IMR-90 (cell line): ENCODE data around the gene ZDHHC14. TPM values are rescaled to one million over a fixed set of nuclear protein-coding genes. Genes with fewer than 3 reads are reported as not detected.

Experiments
- ATAC-seq: fragments of 200-7000 bp; cut with Tn5 transposase; 2 replicates; pipeline ENCODE4 v1.9.1; 2020; ENCODE audit warnings: low read depth, mild to moderate bottlenecking, moderate library complexity
- BruUV-seq: library from RNA; stranded (reverse); fragments of 400-500 nt; replicated peaks from 2 replicates; lab custom pipeline; 2021; lab: Mats Ljungman, UMichigan
- CTCF ChIA-PET: fragments of 300-600 bp; formaldehyde crosslinking; extraction: SDS; loops from one replicate; lab custom pipeline; 2021; ENCODE audit warnings: antibody characterized with exemption; lab: Yijun Ruan, JAX
- POLR2A ChIA-PET: fragments of 300-600 bp; sonication (Branson Sonifier 250); formaldehyde crosslinking; loops from one replicate; lab custom pipeline; 2022; ENCODE audit warnings: antibody characterized with exemption; ENCODE audit not compliant: unreplicated experiment; lab: Charles Lee
- DNase-seq: peaks from one replicate; pipeline ENCODE4 v3.0.0; 2013
- H2AFZ ChIP-seq: replicated peaks from 2 replicates; pipeline ENCODE3; 2013; ENCODE audit warnings: low read length, mild to moderate bottlenecking; ENCODE audit not compliant: poor library complexity
- H2AK5ac ChIP-seq: 2 replicates; pipeline ENCODE4 v1.6.1; 2013; ENCODE audit warnings: low read depth, low read length, inconsistent platforms
- H2AK9ac ChIP-seq: replicated peaks from 2 replicates; pipeline ENCODE3; 2013; ENCODE audit warnings: mild to moderate bottlenecking, low read depth, low read length, moderate library complexity; ENCODE audit not compliant: poor library complexity
- H2BK120ac ChIP-seq: 2 replicates; pipeline ENCODE4 v1.6.1; 2013; ENCODE audit warnings: low read depth, low read length, inconsistent platforms
- H2BK15ac ChIP-seq: 3 replicates; pipeline ENCODE4 v1.6.1; 2013; ENCODE audit warnings: low read depth, low read length, inconsistent platforms
- H2BK20ac ChIP-seq: 2 replicates; pipeline ENCODE4 v1.6.1; 2013; ENCODE audit warnings: low read depth, mild to moderate bottlenecking, inconsistent platforms, low read length, moderate library complexity
- H2BK5ac ChIP-seq: 2 replicates; pipeline ENCODE4 v1.6.1; 2013; ENCODE audit warnings: mild to moderate bottlenecking, low read depth, low read length, inconsistent platforms; ENCODE audit not compliant: poor library complexity, severe bottlenecking
- H3K14ac ChIP-seq: replicated peaks from 2 replicates; pipeline ENCODE4 v1.6.1; 2013; ENCODE audit warnings: low read depth, low read length, inconsistent platforms
- H3K18ac ChIP-seq: 2 replicates; pipeline ENCODE4 v1.6.1; 2013; ENCODE audit warnings: low read depth, low read length, control low read depth
- H3K23ac ChIP-seq: 2 replicates; pipeline ENCODE4 v1.6.1; 2013; ENCODE audit warnings: low read depth, low read length, inconsistent platforms
- H3K27ac ChIP-seq: 2 replicates; pipeline ENCODE4 v1.5.1; 2013; ENCODE audit warnings: mild to moderate bottlenecking, control low read depth, low read length; ENCODE audit not compliant: insufficient read depth
- H3K27me3 ChIP-seq: 2 replicates; pipeline ENCODE4 v1.6.1; 2013; ENCODE audit warnings: low read length; ENCODE audit not compliant: control insufficient read depth, insufficient read depth
- H3K36me3 ChIP-seq: 2 replicates; pipeline ENCODE4 v1.6.1; 2013; ENCODE audit warnings: low read length, mixed read lengths; ENCODE audit not compliant: control insufficient read depth, insufficient read depth
- H3K4ac ChIP-seq: 2 replicates; pipeline ENCODE4 v1.6.1; 2013; ENCODE audit warnings: low read depth, low read length, inconsistent platforms
- H3K4me1 ChIP-seq: 2 replicates; pipeline ENCODE4 v1.6.1; 2013; ENCODE audit warnings: low read length, mixed read lengths; ENCODE audit not compliant: control insufficient read depth, insufficient read depth
- H3K4me2 ChIP-seq: 2 replicates; pipeline ENCODE4 v1.6.1; 2013; ENCODE audit warnings: low read depth, mild to moderate bottlenecking, control low read depth, low read length, moderate library complexity
- H3K4me3 ChIP-seq: 2 replicates; pipeline ENCODE4 v1.5.1; 2013; ENCODE audit warnings: low read depth, mild to moderate bottlenecking, control low read depth, low read length, moderate library complexity; ENCODE audit not compliant: insufficient read depth
- H3K56ac ChIP-seq: 2 replicates; pipeline ENCODE4 v1.6.1; 2013; ENCODE audit warnings: low read length, inconsistent platforms; ENCODE audit not compliant: insufficient read depth; ENCODE audit errors: extremely low read depth
- H3K79me1 ChIP-seq, 2 experiments: 2 replicates each; pipeline ENCODE4 v1.6.1; 2013; ENCODE audit warnings: low read length in 2 of 2, inconsistent platforms in 1 of 2, low read depth in 1 of 2
- H3K9ac ChIP-seq: 2 replicates; pipeline ENCODE4 v1.6.1; 2013; ENCODE audit warnings: low read depth, low read length, control low read depth
- H3K9me1 ChIP-seq: 2 replicates; pipeline ENCODE4 v1.6.1; 2013; ENCODE audit warnings: low read length, inconsistent platforms; ENCODE audit not compliant: insufficient read depth
- H3K9me3 ChIP-seq: 2 replicates; pipeline ENCODE4 v1.6.1; 2013; ENCODE audit warnings: low read length; ENCODE audit not compliant: control insufficient read depth, insufficient read depth
- H4K20me1 ChIP-seq: 2 replicates; pipeline ENCODE4 v1.6.1; 2013; ENCODE audit warnings: low read length, inconsistent platforms; ENCODE audit not compliant: insufficient read depth
- H4K5ac ChIP-seq: 2 replicates; pipeline ENCODE4 v1.6.1; 2013; ENCODE audit warnings: mild to moderate bottlenecking, low read depth, low read length, control low read depth
- H4K8ac ChIP-seq, 2 experiments: 2 replicates each; pipeline ENCODE4 v1.6.1; 2013; ENCODE audit warnings: low read depth in 2 of 2, low read length in 2 of 2, control low read depth in 1 of 2, inconsistent platforms in 1 of 2
- H4K91ac ChIP-seq: 2 replicates; pipeline ENCODE4 v1.6.1; 2013; ENCODE audit warnings: low read depth, low read length, inconsistent platforms; ENCODE audit not compliant: insufficient read depth
- BHLHE40 ChIP-seq: fragments of 150-350 bp; IDR thresholded peaks from 2 replicates; pipeline ENCODE4 v1.6.1; 2016; ENCODE audit warnings: mild to moderate bottlenecking, low read depth, low read length
- CHD1 ChIP-seq: IDR thresholded peaks from 2 replicates; pipeline ENCODE4 v1.6.1; 2012; ENCODE audit warnings: low read depth, low read length, improper control_type of control experiment
- MAFK ChIP-seq: IDR thresholded peaks from 2 replicates; pipeline ENCODE4 v1.6.1; 2012; ENCODE audit warnings: low read depth, low read length, improper control_type of control experiment
- MAZ ChIP-seq: IDR thresholded peaks from 2 replicates; pipeline ENCODE4 v1.6.1; 2012; ENCODE audit warnings: low read depth, mild to moderate bottlenecking, low read length, improper control_type of control experiment, moderate library complexity, borderline replicate concordance
- RCOR1 ChIP-seq: IDR thresholded peaks from 2 replicates; pipeline ENCODE4 v1.6.1; 2012; ENCODE audit warnings: mild to moderate bottlenecking, low read length, improper control_type of control experiment; ENCODE audit not compliant: insufficient replicate concordance
- whole genome bisulfite sequencing, 2 experiments: methylation state at CpG; one replicate each; pipeline versions ENCODE4 v1.1.5 to v1.1.7; 2013; ENCODE audit warnings: missing lambda C conversion rate in 2 of 2; ENCODE audit not compliant: insufficient read length in 1 of 2; ENCODE audit errors: extremely low coverage in 2 of 2; 5-methylcytosine and 5-hydroxymethylcytosine counted together
- dilution Hi-C: fragments of 300-500 bp; cut with HindIII; formaldehyde crosslinking; loops from one replicate; pipeline ENCODE4 v1.14.3; 2018; ENCODE audit warnings: low sequenced_read_pairs; ENCODE audit not compliant: unreplicated experiment
- in situ Hi-C: fragments of 300-500 bp; cut with MboI; formaldehyde crosslinking; loops from 3 replicates; pipeline ENCODE4 v1.14.3; 2019; ENCODE audit warnings: low sequenced_read_pairs, inconsistent platforms, mixed read lengths
- intact Hi-C: fragments of 100-400 bp; cut with micrococcal nuclease; formaldehyde crosslinking; loops from 2 replicates; pipeline ENCODE4 v1.10.0; 2022
- polyA plus RNA-seq, 3 experiments: library from polyadenylated mRNA; depleted of rRNA; stranded (reverse); fragments of >200 nt; gene quantifications; 2 replicates each; pipeline ENCODE4 v1.2.3, GENCODE V29; 2012; ENCODE audit warnings: low replicate concordance in 1 of 3
- total RNA-seq: library from RNA; depleted of rRNA; stranded (reverse); fragments of >200 nt; gene quantifications from 2 replicates; pipeline ENCODE4 v1.2.3, GENCODE V29; 2012

ZDHHC14 gene
- total and polyA plus RNA-seq, 2 of the 4 experiments (the other 2 are of a cell fraction): 0.90 to 2.0 TPM

DNA sequence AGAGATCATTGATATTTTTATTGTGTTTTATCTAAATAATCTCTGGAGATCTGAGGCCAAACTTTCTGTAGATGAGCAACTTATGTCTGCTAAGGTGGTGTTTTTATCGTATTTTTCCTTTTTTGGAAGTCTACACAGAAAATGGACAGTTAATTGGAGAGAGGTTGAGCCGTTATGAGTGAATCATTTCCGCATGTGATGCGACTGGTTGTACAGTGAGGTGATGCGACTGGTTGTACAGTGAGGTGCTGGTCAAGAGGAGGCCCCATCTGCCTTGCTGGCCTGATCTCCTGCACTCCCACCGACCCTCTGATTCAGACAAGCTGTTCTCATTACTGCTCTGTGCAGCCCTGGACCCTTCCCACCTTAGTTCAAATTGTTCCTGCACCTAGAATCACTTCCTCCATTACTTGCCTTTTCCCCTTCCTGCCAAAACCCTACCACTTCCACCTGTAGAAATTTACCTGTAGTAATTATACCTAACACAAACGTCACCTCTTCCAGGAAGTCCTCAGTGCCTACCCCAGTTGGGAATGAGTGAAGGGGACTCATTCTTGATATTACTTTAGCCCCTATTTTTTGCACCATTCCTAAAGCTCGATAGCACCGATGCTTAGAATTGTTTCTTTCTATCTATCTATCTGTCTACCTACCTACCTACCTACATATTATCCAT, 100.3 kb downstream of the ZDHHC14 start:
- no TSS peak for BruUV-seq
- dilution Hi-C loops: no loop called here

More for the DNA sequence above, 100.3 kb downstream of the ZDHHC14 start:
- intact Hi-C loops (no loop called here), in situ Hi-C loops (no loop called here)
- TF ChIP-seq MAFK: no peak
- no peak for TF ChIP-seq RCOR1
- TF ChIP-seq BHLHE40: no peak
- no peak for TF ChIP-seq CHD1
- no peak for TF ChIP-seq MAZ
- H2BK15ac ChIP-seq: no peak overlapping the region
- 55% methylated on average over 2 of the region's 9 CpGs; no CpG with 5 or more reads in 1 of the 2 experiments for WGBS, 2 experiments
- no peaks in the 10 kb centered on the region for H4K20me1 ChIP-seq
- no peak overlapping the region for H3K18ac ChIP-seq
- H4K5ac ChIP-seq: no peak overlapping the region
- no peak overlapping the region for H3K4ac ChIP-seq
- peaks cover 2% of the 10 kb centered on the region; the same call in 1 of the 2 replicates for H3K4me1 ChIP-seq
- no peaks in the 10 kb centered on the region for H3K79me1 ChIP-seq
- DNase-seq: no peak
- H3K4me3 ChIP-seq: no peak overlapping the region
- H3K9me3 ChIP-seq: no peaks in the 10 kb centered on the region
- H3K4me2 ChIP-seq: no peak overlapping the region
- no peak overlapping the region for H2BK20ac ChIP-seq
- ChIA-PET CTCF (no interaction called here), POLR2A (no interaction called here)
- H2BK120ac ChIP-seq: no peak overlapping the region
- no peak overlapping the region for H3K14ac ChIP-seq
- no peaks in the 10 kb centered on the region for H3K36me3 ChIP-seq
- H2AFZ ChIP-seq: no peak overlapping the region
- H3K9me1 ChIP-seq: no peaks in the 10 kb centered on the region; the same call in 1 of the 2 replicates
- no peak overlapping the region for H4K8ac ChIP-seq
- no peak overlapping the region for H2AK5ac ChIP-seq
- no peak overlapping the region for H2BK5ac ChIP-seq
- no peak overlapping the region for H3K56ac ChIP-seq
- no peak overlapping the region for H4K91ac ChIP-seq
- H3K23ac ChIP-seq: no peak overlapping the region
- H3K27ac ChIP-seq: no peak overlapping the region
- no peak overlapping the region for H2AK9ac ChIP-seq
- ATAC-seq: no peak
- no peak overlapping the region for H3K9ac ChIP-seq
- no peaks in the 10 kb centered on the region for H3K27me3 ChIP-seq
